ENCODE data around the gene KLHL18. TPM values are rescaled to one million over a fixed set of nuclear protein-coding genes. Genes with fewer than 3 reads are reported as not detected.
"Not testable (repeated sequence)": the region's sequence is repeated elsewhere in the genome, so short reads cannot be mapped to it uniquely, and the experiment has no call there.

The KLHL18 gene
- 10 to 100 TPM; 22.6 to 29.0 TPM for total RNA-seq

DNA sequence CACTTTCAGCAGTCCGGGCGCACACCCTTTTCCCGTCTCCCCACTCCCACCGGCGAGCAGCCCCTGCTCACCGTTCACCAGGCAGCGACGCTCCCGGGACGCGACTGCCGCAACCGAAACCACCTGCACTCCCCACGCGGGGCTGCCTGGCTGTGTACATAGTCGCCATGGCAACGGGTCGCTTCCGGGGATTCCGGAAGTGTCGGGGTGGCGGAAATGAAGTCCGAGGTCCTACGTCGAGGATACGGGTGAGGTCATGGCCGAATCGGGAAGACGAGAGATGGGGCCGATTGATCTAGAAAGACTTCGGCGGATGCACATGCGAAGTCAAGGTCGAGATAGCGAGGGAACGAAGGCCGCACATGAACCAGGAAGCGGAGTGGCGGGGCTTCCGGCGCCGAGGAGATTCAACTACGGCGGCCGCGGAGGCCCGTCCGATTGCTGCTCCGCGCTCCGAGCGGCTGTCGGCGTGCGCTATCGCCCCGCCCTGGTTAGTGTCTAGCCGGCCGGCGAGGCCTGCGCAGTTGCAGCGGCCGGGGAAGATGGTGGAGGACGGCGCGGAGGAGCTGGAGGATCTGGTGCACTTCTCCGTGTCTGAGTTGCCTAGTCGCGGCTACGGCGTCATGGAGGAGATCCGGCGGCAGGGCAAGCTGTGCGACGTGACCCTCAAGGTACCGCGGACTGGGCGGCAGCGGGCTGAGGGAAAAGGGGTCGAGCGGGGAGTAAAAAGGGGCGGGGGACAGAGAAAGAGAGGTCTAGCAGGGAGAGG, at the start of gene KLHL18, which contains the start of gene KIF9:
Gene KLHL18 (plus strand): TSS at position 521 of the 769 bp plus-strand sequence. CDS start 22 bp downstream, at position 543.
Gene KIF9 (minus strand): TSS at position 376 of the 769 bp plus-strand sequence. CDS start 5,425 bp downstream, outside the sequence.
- peak; percentile 92 for ATAC-seq (replicated peaks in 1 of 2)
- peaks cover 2 to 6% of the 10 kb centered on the region in 2 donors for H3K36me3 Mint-ChIP-seq (ENCODE audit: insufficient read depth in 2 of 2)
- peaks cover 30% of the 10 kb centered on the region for H3K4me1 Mint-ChIP-seq (ENCODE audit: low read depth)
- no peaks in the 10 kb centered on the region for H3K27me3 Mint-ChIP-seq (ENCODE audit: low read depth)
- peak; percentile 94 to 96 for DNase-seq
- H3K4me3 Mint-ChIP-seq = peak within 1 kb of the TSS; percentile 95 to 99
- peak within 1 kb of the TSS; percentile 99 for H3K27ac Mint-ChIP-seq
- no peaks in the 10 kb centered on the region for H3K9me3 Mint-ChIP-seq

DNA sequence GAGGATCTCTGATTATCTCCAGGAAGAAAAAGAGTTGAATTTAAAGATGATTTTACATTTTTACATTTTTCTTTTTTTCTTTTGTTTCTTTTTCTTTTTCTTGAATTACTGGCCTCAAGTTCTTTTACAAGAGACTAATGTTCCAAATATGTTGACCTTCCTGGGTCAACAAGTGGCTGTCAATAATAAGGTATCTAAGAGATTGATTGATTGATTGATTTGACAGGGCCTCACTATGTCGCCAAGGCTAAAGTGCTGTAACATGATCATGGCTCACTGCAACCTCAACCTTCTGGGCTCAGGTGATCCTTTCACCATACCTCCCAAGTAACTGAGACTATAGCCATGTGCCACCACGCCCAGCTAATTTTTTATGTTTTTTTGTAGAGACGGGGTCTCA, 44.7 kb upstream of the KLHL18 start:
- DNase-seq = no peak
- Mint-ChIP-seq H3K4me3 (no peak overlapping the region), H3K27me3 (ENCODE audit: low read depth) (no peaks in the 10 kb centered on the region), H3K9me3 (no peaks in the 10 kb centered on the region), H3K27ac (no peak overlapping the region), H3K4me1 (ENCODE audit: low read depth) (no peaks in the 10 kb centered on the region), H3K36me3 (ENCODE audit: insufficient read depth in 2 of 2) (no peaks in the 10 kb centered on the region)
- ATAC-seq (replicated peaks in 1 of 2) = no peak

DNA sequence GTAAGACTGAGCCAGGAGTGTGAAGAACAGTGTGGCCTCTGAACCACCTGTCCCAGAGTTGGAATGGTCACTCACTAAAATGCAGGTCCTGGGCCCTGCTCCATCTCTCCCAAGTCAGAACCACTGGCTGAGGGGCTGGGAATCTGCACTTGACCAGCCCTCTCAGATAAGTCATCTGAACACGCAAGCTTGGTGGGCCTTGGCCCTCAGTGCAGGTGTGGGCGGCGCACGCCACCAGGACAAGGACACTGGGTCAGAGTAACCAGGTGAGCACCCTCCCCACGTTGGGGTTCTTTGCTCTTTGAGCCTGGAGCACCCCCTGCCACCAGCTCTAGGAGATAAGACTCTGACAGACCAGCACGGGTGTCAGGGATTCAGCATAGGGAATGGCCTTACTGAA, 42.8 kb upstream of the KLHL18 start:
- no peaks in the 10 kb centered on the region for H3K27me3 Mint-ChIP-seq (ENCODE audit: low read depth)
- no peak overlapping the region for H3K27ac Mint-ChIP-seq
- no peaks in the 10 kb centered on the region for H3K36me3 Mint-ChIP-seq (ENCODE audit: insufficient read depth in 2 of 2)
- DNase-seq = no peak
- no peaks in the 10 kb centered on the region for H3K9me3 Mint-ChIP-seq
- no peak overlapping the region for H3K4me3 Mint-ChIP-seq
- no peak for ATAC-seq (replicated peaks in 1 of 2)
- H3K4me1 Mint-ChIP-seq (ENCODE audit: low read depth) = no peaks in the 10 kb centered on the region

DNA sequence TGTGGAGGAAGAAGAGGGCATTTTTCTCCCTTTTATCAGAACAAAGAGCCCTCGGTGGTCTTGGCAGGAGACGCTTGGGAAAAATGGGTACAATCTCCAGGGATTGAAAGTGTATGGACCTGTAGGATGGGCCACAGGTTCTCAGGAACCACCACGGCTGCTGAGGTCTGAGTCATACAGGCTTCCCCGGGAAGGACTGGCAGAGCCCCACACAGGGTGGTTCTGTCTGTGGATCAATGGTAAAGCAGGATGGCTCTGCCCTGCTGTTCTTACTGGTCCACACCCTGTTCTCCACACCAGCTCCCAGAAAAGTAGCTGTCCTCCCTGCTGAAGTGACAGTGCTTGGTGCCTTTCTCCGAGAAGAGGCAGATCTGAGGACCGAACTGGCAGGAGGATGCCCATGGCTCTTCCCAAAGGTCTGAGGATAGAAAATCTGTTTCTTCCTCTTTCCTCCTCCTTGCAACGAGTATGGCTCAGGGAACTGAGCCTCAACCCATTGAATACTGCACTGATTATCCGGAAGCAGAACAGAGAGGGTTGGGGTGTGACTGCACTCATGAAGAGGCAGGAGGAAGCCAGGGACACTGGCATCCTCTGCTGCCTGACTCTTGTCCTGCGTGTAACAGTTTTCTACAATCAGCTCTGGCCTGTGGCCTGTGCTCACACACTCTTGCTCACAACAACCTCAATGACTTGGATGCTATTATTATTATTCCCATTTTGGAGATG, 39.2 kb upstream of the KLHL18 start:
- ATAC-seq (replicated peaks in 1 of 2) (no peak), DNase-seq (no peak)
- Mint-ChIP-seq H3K9me3 (no peaks in the 10 kb centered on the region), H3K27me3 (ENCODE audit: low read depth) (no peaks in the 10 kb centered on the region), H3K4me3 (no peak overlapping the region), H3K27ac (no peak overlapping the region), H3K36me3 (ENCODE audit: insufficient read depth in 2 of 2) (no peaks in the 10 kb centered on the region), H3K4me1 (ENCODE audit: low read depth) (no peaks in the 10 kb centered on the region)

DNA sequence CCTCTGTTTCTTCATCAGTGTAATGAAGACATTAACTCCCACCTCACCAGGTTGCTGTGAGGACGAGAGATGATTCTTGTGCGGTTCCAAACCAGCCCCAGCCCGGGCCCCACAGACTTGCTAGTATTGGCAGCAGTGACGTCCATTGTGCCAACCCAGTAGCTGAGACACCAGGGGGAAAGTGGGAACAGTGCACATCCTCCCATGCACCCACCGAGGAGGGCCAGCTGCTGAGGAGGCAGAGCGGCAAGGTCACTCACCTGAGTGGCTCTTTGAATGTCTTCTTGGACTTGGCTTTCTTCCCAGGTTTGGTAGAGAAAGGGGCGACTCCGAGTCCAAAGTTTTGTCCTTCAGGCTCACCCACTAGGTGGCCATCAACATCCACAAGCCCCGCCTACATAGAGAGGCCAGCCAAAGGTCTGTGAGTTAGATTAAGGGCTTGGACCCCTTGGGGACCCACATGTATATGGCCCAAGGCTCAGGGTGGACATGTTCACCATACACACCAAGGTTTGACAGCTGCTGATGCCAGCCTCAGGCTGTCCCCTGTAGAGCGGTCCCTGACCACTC, 38.1 kb upstream of the KLHL18 start:
- Mint-ChIP-seq H3K36me3 (ENCODE audit: insufficient read depth in 2 of 2) (no peaks in the 10 kb centered on the region), H3K27me3 (ENCODE audit: low read depth) (no peaks in the 10 kb centered on the region), H3K4me3 (no peak overlapping the region), H3K9me3 (no peaks in the 10 kb centered on the region), H3K4me1 (ENCODE audit: low read depth) (no peaks in the 10 kb centered on the region), H3K27ac (no peak overlapping the region)
- no peak for DNase-seq
- ATAC-seq (replicated peaks in 1 of 2) = no peak

DNA sequence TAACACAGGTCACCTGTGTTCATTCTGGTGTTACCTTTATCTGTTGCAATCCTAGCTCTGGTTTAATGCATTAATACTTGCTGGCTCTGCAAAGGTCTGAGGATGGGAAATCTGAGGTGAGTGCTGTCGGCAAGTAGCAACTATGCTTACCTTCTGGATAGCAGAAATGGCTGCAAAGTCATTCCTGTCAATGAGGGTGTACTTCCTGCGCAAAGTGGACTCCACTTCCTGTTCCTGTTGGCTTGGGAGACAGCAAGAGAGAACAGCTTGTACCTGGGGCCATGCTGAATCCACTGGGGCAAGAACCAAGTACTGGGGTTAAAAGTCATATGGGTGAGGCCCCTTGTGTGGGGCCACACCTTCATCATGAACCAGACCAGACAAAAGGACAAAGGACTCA, 37.5 kb upstream of the KLHL18 start:
- Mint-ChIP-seq H3K4me3 (no peak overlapping the region), H3K27me3 (ENCODE audit: low read depth) (no peaks in the 10 kb centered on the region), H3K4me1 (ENCODE audit: low read depth) (no peaks in the 10 kb centered on the region), H3K36me3 (ENCODE audit: insufficient read depth in 2 of 2) (no peaks in the 10 kb centered on the region), H3K27ac (no peak overlapping the region), H3K9me3 (no peaks in the 10 kb centered on the region)
- DNase-seq = no peak
- no peak for ATAC-seq (replicated peaks in 1 of 2)

DNA sequence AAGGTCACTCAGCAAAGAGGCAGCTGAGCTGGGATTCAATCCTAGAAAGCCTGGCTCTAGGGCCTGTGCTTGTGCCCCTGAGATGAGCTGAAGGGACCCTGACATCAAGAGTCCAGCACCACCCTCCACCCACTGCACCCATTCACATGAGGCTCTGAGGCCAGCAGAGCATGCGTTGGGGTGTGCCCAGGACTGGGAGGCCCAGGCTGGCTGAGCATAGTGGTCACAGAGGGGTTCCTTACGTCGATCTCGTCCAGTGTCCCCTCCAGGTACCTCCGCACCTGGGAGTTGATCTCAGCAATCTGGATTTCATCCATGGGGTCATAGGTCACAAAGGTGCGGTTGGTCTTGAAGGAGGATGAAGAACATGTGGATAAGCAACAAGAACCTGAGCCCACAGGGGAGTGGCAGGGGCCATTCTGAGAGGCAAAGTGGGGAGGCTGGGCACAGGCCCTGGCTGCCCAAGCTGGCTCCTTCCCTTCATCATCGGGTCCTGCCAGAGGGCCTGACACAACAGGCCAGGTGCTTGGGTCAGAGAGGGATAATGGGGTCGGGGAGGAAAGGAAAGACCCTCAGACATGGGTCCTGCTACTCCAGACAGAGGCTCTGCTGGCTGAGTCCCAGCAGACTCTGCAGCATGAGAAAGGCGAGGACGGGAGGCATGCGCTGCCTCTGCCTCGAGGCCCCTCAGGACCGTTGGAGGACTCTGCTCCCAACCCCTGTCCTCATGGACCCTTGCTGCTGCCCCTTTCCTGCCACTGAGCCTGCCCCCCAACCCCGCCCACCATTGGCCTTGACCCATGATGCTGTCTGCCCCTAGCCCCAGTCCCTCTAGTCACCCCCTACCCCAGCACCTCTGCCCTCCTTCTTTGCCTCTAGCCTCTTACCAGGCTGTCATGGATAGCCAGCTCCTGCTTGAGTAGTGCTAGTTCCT, 35.3 kb upstream of the KLHL18 start:
- no peaks in the 10 kb centered on the region for H3K27me3 Mint-ChIP-seq (ENCODE audit: low read depth)

DNA sequence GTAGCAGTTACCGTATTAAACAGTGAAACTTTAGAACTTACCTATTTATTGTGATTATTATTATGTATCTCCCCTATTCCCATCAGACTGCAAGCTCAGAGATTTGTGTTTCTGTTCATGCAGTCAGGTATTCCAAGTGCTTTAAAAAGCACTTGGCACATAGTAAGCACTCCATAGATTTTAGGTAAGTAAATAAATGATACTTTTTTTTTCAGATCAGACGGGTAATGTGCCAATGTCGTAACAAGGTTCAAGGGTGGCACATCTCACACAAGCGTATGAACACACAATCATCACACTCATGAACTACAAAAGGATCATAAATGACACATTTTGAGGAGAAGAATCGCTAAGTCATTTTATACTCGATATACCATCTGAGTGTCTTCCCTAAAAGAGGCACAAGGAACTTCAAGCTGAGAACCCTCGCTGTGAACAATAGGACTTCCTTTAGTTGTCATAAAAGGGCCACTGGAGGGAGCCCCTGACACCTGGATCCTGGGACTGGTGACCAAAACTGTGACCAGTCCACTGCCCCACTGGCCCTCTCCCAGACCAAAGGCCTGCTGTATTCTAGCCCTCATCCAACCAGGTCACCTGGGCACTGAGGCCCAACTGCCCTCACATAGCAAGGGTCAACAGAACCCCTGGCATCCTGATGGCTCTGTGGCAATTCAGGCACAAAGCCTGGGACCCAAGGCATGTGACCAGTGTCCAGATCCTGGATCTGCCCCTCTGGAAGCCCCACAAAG, 32.3 kb upstream of the KLHL18 start:
- Mint-ChIP-seq H3K36me3 (ENCODE audit: insufficient read depth in 2 of 2) (no peaks in the 10 kb centered on the region), H3K4me3 (no peak overlapping the region), H3K27me3 (ENCODE audit: low read depth) (no peaks in the 10 kb centered on the region), H3K4me1 (ENCODE audit: low read depth) (no peaks in the 10 kb centered on the region), H3K9me3 (no peaks in the 10 kb centered on the region), H3K27ac (no peak overlapping the region)
- ATAC-seq (replicated peaks in 1 of 2) = no peak
- no peak for DNase-seq

More for the DNA sequence above, 35.3 kb upstream of the KLHL18 start:
- Mint-ChIP-seq H3K36me3 (ENCODE audit: insufficient read depth in 2 of 2) (no peaks in the 10 kb centered on the region), H3K27ac (no peak overlapping the region), H3K4me3 (no peak overlapping the region), H3K4me1 (ENCODE audit: low read depth) (no peaks in the 10 kb centered on the region), H3K9me3 (no peaks in the 10 kb centered on the region)
- no peak for DNase-seq
- ATAC-seq (replicated peaks in 1 of 2) = no peak

DNA sequence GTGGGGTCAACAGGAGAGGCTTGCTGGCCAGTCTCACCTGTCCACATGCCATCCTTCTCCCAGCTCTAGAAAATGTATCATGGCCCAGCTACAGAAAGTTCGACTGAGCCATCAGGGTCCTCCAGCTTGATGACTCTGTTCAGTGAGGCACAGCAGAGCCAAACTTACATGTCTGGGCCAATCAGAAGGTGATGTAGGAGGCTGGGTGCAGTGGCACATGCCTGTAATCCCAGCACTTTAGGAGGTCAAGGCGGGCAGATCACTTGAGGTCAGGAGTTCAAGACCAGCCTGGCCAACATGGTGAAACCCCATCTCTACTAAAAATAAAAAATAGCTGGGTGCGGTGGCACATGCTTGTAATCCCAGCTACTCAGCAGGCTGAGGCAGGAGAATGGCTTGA, 31.7 kb upstream of the KLHL18 start:
- H3K9me3 Mint-ChIP-seq; H3K4me3 Mint-ChIP-seq; H3K27ac Mint-ChIP-seq; DNase-seq; ATAC-seq (replicated peaks in 1 of 2); H3K4me1 Mint-ChIP-seq (ENCODE audit: low read depth); H3K36me3 Mint-ChIP-seq (ENCODE audit: insufficient read depth in 2 of 2); H3K27me3 Mint-ChIP-seq (ENCODE audit: low read depth): not testable (repeated sequence)

DNA sequence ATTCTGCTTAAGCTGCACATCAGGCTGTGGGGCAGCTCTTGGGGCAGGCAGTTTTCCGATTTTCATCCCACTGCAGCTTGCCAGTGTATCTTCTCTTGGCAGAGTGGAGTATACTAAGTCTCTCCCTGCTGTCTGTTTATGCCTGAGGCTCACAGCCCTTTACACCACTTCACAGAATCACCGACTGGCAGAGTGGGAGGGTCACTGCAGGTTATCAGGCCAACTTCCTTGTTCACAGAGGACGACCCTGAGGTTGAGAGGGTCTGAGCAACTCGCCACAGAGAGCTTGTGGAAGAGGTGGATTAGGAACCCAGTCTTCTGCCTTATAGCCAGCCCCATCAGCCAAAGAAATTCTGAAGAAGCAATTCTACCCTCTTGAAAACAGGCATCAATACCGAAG, 31.1 kb upstream of the KLHL18 start:
- H3K27ac Mint-ChIP-seq = no peak overlapping the region
- no peak for ATAC-seq (replicated peaks in 1 of 2)
- H3K9me3 Mint-ChIP-seq = no peaks in the 10 kb centered on the region
- no peaks in the 10 kb centered on the region for H3K36me3 Mint-ChIP-seq (ENCODE audit: insufficient read depth in 2 of 2)
- DNase-seq = no peak
- no peaks in the 10 kb centered on the region for H3K4me1 Mint-ChIP-seq (ENCODE audit: low read depth)
- no peaks in the 10 kb centered on the region for H3K27me3 Mint-ChIP-seq (ENCODE audit: low read depth)
- no peak overlapping the region for H3K4me3 Mint-ChIP-seq

DNA sequence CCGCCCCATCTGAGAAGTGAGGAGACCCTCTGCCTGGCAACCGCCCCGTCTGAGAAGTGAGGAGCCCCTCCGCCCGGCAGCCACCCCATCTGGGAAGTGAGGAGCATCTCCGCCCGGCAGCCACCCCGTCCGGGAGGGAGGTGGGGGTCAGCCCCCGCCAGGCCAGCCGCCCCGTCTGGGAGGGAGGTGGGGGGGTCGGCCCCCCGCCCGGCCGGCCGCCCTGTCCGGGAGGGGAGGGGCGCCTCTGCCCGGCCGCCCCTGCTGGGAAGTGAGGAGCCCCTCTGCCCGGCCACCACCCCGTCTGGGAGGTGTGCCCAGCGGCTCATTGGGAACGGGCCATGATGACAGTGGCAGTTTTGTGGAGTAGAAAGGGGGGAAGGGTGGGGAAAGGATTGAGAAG, 26.4 kb upstream of the KLHL18 start:
- not testable (repeated sequence) for H3K36me3 Mint-ChIP-seq (ENCODE audit: insufficient read depth in 2 of 2); H3K4me1 Mint-ChIP-seq (ENCODE audit: low read depth); H3K9me3 Mint-ChIP-seq; H3K27ac Mint-ChIP-seq; H3K4me3 Mint-ChIP-seq; DNase-seq; H3K27me3 Mint-ChIP-seq (ENCODE audit: low read depth); ATAC-seq (replicated peaks in 1 of 2)

DNA sequence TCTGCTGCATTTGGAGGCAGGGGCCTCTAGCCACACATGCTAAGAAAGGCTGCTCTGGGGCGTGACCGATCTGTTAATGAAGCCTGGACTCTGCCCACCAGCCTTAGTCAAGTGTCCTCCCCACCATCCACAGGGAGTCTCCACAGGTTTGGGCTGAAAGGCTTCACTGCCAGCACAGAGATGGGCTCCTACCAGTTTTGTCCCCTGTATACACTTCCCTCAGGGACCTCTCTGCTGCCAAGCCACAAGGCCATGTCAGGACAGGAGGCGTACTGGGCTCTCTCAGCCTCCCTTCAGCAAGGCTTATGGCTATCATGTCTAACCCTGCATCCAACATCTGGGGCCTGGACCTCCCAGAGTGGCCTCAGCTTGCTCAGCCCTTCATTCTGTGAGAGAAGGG, 23.6 kb upstream of the KLHL18 start:
- no peaks in the 10 kb centered on the region for H3K4me1 Mint-ChIP-seq (ENCODE audit: low read depth)
- no peak overlapping the region for H3K27ac Mint-ChIP-seq
- H3K27me3 Mint-ChIP-seq (ENCODE audit: low read depth) = no peaks in the 10 kb centered on the region
- DNase-seq (no peak), ATAC-seq (replicated peaks in 1 of 2) (no peak)
- H3K36me3 Mint-ChIP-seq (ENCODE audit: insufficient read depth in 2 of 2) = no peaks in the 10 kb centered on the region
- no peak overlapping the region for H3K4me3 Mint-ChIP-seq
- H3K9me3 Mint-ChIP-seq = no peaks in the 10 kb centered on the region
